A673 (cell line): ENCODE results near the gene AKR1C8. TPM values are rescaled to one million over a fixed set of nuclear protein-coding genes. Genes with fewer than 3 reads are reported as not detected.
"Not testable (repeated sequence)": the region's sequence is repeated elsewhere in the genome, so short reads cannot be mapped to it uniquely, and the experiment has no call there.

Source experiments
- BruUV-seq: library from RNA; stranded (reverse); fragments of 400-500 nt; replicated peaks from 2 replicates; lab custom pipeline; 2021; lab: Mats Ljungman, UMichigan
- CTCF ChIA-PET: fragments of 300-600 bp; sonication (Branson Sonifier 250); formaldehyde crosslinking; loops from one replicate; lab custom pipeline; 2022; ENCODE audit warnings: antibody characterized with exemption; lab: Charles Lee
- POLR2A ChIA-PET: fragments of 300-600 bp; sonication (Branson Sonifier 250); formaldehyde crosslinking; loops from one replicate; lab custom pipeline; 2022; ENCODE audit warnings: antibody characterized with exemption; ENCODE audit not compliant: low non-redundant PET; lab: Charles Lee
- DNase-seq: peaks from one replicate; pipeline ENCODE4 v3.0.0-alpha.2; 2015; ENCODE audit warnings: low spot score
- H3K27ac ChIP-seq: fragments of 200-600 bp; sonication (generic); 2 replicates; pipeline ENCODE4 v1.5.1; 2016; ENCODE audit warnings: mixed run types, low read depth, mild to moderate bottlenecking, mixed read lengths, antibody characterized with exemption, low read length; ENCODE audit not compliant: poor library complexity, severe bottlenecking
- H3K27me3 ChIP-seq: fragments of 200-600 bp; sonication (generic); replicated peaks from 2 replicates; pipeline ENCODE4 v1.6.1; 2017; ENCODE audit warnings: mixed run types, low read depth, mild to moderate bottlenecking, mixed read lengths, antibody characterized with exemption, low read length; ENCODE audit not compliant: insufficient read depth, poor library complexity
- H3K36me3 ChIP-seq: fragments of 200-600 bp; sonication (generic); 2 replicates; pipeline ENCODE4 v1.6.1; 2016; ENCODE audit warnings: mixed run types, mild to moderate bottlenecking, mixed read lengths, antibody characterized with exemption, low read length; ENCODE audit not compliant: insufficient read depth, poor library complexity, severe bottlenecking
- H3K4me1 ChIP-seq: fragments of 200-600 bp; sonication (generic); 2 replicates; pipeline ENCODE4 v1.6.1; 2017; ENCODE audit warnings: mixed run types, mild to moderate bottlenecking, mixed read lengths, antibody characterized with exemption, low read length; ENCODE audit not compliant: insufficient read depth, poor library complexity, severe bottlenecking
- H3K4me3 ChIP-seq: fragments of 200-600 bp; sonication (generic); 2 replicates; pipeline ENCODE4 v1.5.1; 2016; ENCODE audit warnings: low read depth, mixed run types, mild to moderate bottlenecking, mixed read lengths, low read length; ENCODE audit not compliant: poor library complexity, severe bottlenecking
- H3K9me3 ChIP-seq: fragments of 200-600 bp; sonication (generic); 2 replicates; pipeline ENCODE4 v1.6.1; 2016; ENCODE audit warnings: mixed run types, low read depth, mild to moderate bottlenecking, mixed read lengths, antibody characterized with exemption, low read length; ENCODE audit not compliant: poor library complexity, severe bottlenecking
- CTCF ChIP-seq: fragments of 300-800, 200-600 bp; sonication (generic); conservative IDR thresholded peaks from 2 replicates; pipeline ENCODE4 v1.5.1; 2017; ENCODE audit warnings: low read depth, mild to moderate bottlenecking, antibody characterized with exemption, low read length, moderate library complexity, mixed read lengths
- EZH2 ChIP-seq: fragments of 200-600 bp; sonication (generic); IDR thresholded peaks from 2 replicates; pipeline ENCODE4 v1.6.1; 2017; ENCODE audit warnings: borderline replicate concordance, low read depth, mild to moderate bottlenecking, mixed read lengths, antibody characterized with exemption, low read length; ENCODE audit not compliant: poor library complexity, severe bottlenecking
- intact Hi-C: fragments of 100-400 bp; cut with micrococcal nuclease; formaldehyde crosslinking; loops from one replicate; pipeline ENCODE4 v1.10.0; 2022; ENCODE audit not compliant: unreplicated experiment
- total RNA-seq: library from RNA; stranded (reverse); gene quantifications from 2 replicates; pipeline ENCODE4 v1.2.3, GENCODE V29; 2021

Gene AKR1C8
- total RNA-seq, 1 experiment from 2014 or later: 0.58 TPM

DNA sequence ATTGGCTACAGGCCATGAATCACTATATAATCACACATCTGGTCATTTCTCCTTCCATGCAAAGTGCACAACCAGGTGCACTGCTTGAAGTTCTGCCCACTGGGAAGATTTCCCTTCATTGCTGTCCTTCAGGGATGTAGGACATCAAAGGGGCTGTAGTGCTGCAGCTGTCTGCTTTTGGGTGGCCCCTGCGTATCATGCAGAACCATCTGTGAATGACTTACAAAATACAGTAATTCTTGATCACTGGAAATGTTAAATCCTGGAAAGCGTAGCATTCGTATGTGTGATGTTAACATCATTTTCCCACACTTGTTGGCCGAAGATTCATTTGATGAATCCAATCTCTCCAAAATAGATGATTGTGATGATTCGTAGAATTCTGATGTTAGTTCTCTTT, 68.3 kb downstream of the AKR1C8 start:
- H3K27me3 ChIP-seq: no peaks in the 10 kb centered on the region
- intact Hi-C loops: no loop called here
- peaks cover 12% of the 10 kb centered on the region for H3K9me3 ChIP-seq
- ChIA-PET POLR2A (no interaction called here), CTCF (no interaction called here)
- no peaks in the 10 kb centered on the region for H3K36me3 ChIP-seq
- DNase-seq: no peak
- BruUV-seq: no TSS peak
- TF ChIP-seq EZH2 (no peak), CTCF (no peak)
- H3K4me1 ChIP-seq: no peaks in the 10 kb centered on the region
- H3K4me3 ChIP-seq: no peak overlapping the region
- no peak overlapping the region for H3K27ac ChIP-seq

- intact Hi-C loops, H3K4me3 ChIP-seq, H3K27ac ChIP-seq, DNase-seq, POLR2A ChIA-PET, H3K9me3 ChIP-seq, H3K27me3 ChIP-seq, BruUV-seq, H3K4me1 ChIP-seq, CTCF ChIA-PET: not testable (repeated sequence)
- H3K36me3 ChIP-seq: peaks cover 48% of the 10 kb centered on the region
Observed at GRCh38 chr10:5109861-5110260, 75.1 kb downstream of the AKR1C8 start.

- no peak for TF ChIP-seq EZH2
- no peak for TF ChIP-seq CTCF
- H3K36me3 ChIP-seq: peaks cover 58% of the 10 kb centered on the region
- ChIA-PET POLR2A (no interaction called here), CTCF (no interaction called here)
- H3K27me3 ChIP-seq: no peaks in the 10 kb centered on the region
- H3K4me1 ChIP-seq: no peaks in the 10 kb centered on the region
- H3K27ac ChIP-seq: no peak overlapping the region
- no peak overlapping the region for H3K4me3 ChIP-seq
- BruUV-seq: no TSS peak
- intact Hi-C loops: no loop called here
- no peak for DNase-seq
- H3K9me3 ChIP-seq: peaks cover 8% of the 10 kb centered on the region
Observed at GRCh38 chr10:5108658-5109416, 76.1 kb downstream of the AKR1C8 start.
